HepG2 (cell line): ENCODE results near the gene DOCK3. TPM values are rescaled to one million over a fixed set of nuclear protein-coding genes. Genes with fewer than 3 reads are reported as not detected.

Experiments
- ATAC-seq: fragments of 200-7000 bp; cut with Tn5 transposase; 3 replicates; pipeline ENCODE4 v1.9.1; 2020; ENCODE audit warnings: mild to moderate bottlenecking, moderate library complexity
- BruUV-seq: library from RNA; stranded (reverse); fragments of 400-500 nt; replicated peaks from 2 replicates; lab custom pipeline; 2021; lab: Mats Ljungman, UMichigan
- CTCF ChIA-PET: fragments of 300-600 bp; formaldehyde crosslinking; extraction: SDS; loops from one replicate; lab custom pipeline; 2021; ENCODE audit warnings: low total read pairs, inconsistent platforms, low intra/inter-chr PET ratio; lab: Yijun Ruan, JAX
- POLR2A ChIA-PET: fragments of 350-600 bp; sonication (Branson Sonifier 250); formaldehyde crosslinking; loops from one replicate; lab custom pipeline; 2020; ENCODE audit warnings: antibody characterized with exemption, inconsistent platforms; lab: Yijun Ruan, JAX
- DNase-seq: peaks from one replicate; pipeline ENCODE4 v3.0.0-alpha.2; 2015; ENCODE audit warnings: low spot score
- FAIRE-seq: peaks from 3 replicates; lab custom pipeline; 2011; peaks lifted over from hg19 to GRCh38; lab: Jason Lieb, UNC
- H2AFZ ChIP-seq: one replicate; pipeline ENCODE4 v1.6.1; 2011; ENCODE audit warnings: low read length, inconsistent platforms
- H3K27ac ChIP-seq: fragments of 300-600 bp; 3 replicates; pipeline ENCODE4 v1.8.0; 2011; ENCODE audit warnings: mixed run types, mild to moderate bottlenecking, mixed read lengths, low read length, inconsistent platforms; ENCODE audit not compliant: insufficient read depth; ENCODE audit errors: extremely low read length
- H3K27me3 ChIP-seq, 2 experiments: fragments of 200-600 bp in 1 of 2; 2 replicates in 1 of 2; 3 replicates in 1 of 2; pipeline versions ENCODE4 v1.6.0 to v1.8.0; 2011; ENCODE audit warnings: low read length in 2 of 2, mild to moderate bottlenecking in 2 of 2, moderate library complexity in 2 of 2, inconsistent platforms in 1 of 2; ENCODE audit not compliant: insufficient read depth in 2 of 2, control insufficient read depth in 1 of 2
- H3K36me3 ChIP-seq, 2 experiments: fragments of 200-600 bp in 1 of 2; replicated peaks in 1 of 2; 2 replicates in 1 of 2; 3 replicates in 1 of 2; pipeline versions ENCODE4 v1.5.1 to v1.8.0; 2011; ENCODE audit warnings: low read length in 2 of 2, inconsistent platforms in 1 of 2; ENCODE audit not compliant: insufficient read depth in 2 of 2, control insufficient read depth in 1 of 2
- H3K4me1 ChIP-seq: 2 replicates; pipeline ENCODE4 v1.5.1; 2012; ENCODE audit warnings: low read length, inconsistent platforms; ENCODE audit not compliant: insufficient read depth
- H3K4me2 ChIP-seq: 2 replicates; pipeline ENCODE4 v1.6.0; 2011; ENCODE audit warnings: low read depth, low read length, inconsistent platforms
- H3K4me3 ChIP-seq, 3 experiments: fragments of 200-600 bp in 1 of 3; sonication (generic), shearing (Covaris generic) in 1 of 3; replicated peaks in 1 of 3; 2 replicates each; pipeline ENCODE4 v1.5.1; 2011 to 2016; ENCODE audit warnings: low read length in 3 of 3, inconsistent platforms in 2 of 3, low read depth in 2 of 3, mild to moderate bottlenecking in 2 of 3, control low read depth in 1 of 3, mixed read lengths in 1 of 3; ENCODE audit not compliant: insufficient read depth in 1 of 3
- H3K79me2 ChIP-seq: one replicate; pipeline ENCODE4 v1.6.1; 2011; ENCODE audit warnings: low read length, inconsistent platforms; ENCODE audit not compliant: insufficient read depth
- H3K9ac ChIP-seq: 2 replicates; pipeline ENCODE4 v1.6.0; 2011; ENCODE audit warnings: mild to moderate bottlenecking, low read depth, low read length, inconsistent platforms; ENCODE audit not compliant: insufficient read depth
- H3K9me3 ChIP-seq: 2 replicates; pipeline ENCODE4 v1.5.1; 2012; ENCODE audit warnings: mild to moderate bottlenecking, low read length
- H4K20me1 ChIP-seq: 2 replicates; pipeline ENCODE4 v1.6.0; 2011; ENCODE audit warnings: inconsistent platforms, mild to moderate bottlenecking, low read length, moderate library complexity; ENCODE audit not compliant: insufficient read depth
- KLF6 ChIP-seq: IDR thresholded peaks from 2 replicates; pipeline ENCODE4 v1.8.0; 2016; ENCODE audit warnings: missing biosample characterization, missing genetic modification reagents
- MAF1 ChIP-seq: sonication (generic); formaldehyde crosslinking; IDR thresholded peaks from 2 replicates; pipeline ENCODE4 v1.5.0; 2020; ENCODE audit warnings: missing genetic modification reagents, borderline replicate concordance
- RAD21 ChIP-seq: fragments of 450-650 bp; formaldehyde crosslinking; IDR thresholded peaks from 2 replicates; pipeline ENCODE4 v1.5.0; 2020; ENCODE audit warnings: mild to moderate bottlenecking
- SKIL ChIP-seq: sonication (generic); formaldehyde crosslinking; IDR thresholded peaks from 2 replicates; pipeline ENCODE4 v1.8.0; 2022; ENCODE audit warnings: missing genetic modification reagents, mild to moderate bottlenecking, moderate library complexity, borderline replicate concordance
- SRF ChIP-seq: IDR thresholded peaks from 2 replicates; pipeline ENCODE4 v1.6.1; 2011; ENCODE audit warnings: mild to moderate bottlenecking, low read depth, low read length, moderate library complexity
- SRSF1 ChIP-seq: fragments of 200-400 bp; formaldehyde crosslinking; optimal IDR thresholded peaks from 2 replicates; pipeline ENCODE3; 2017; ENCODE audit warnings: mild to moderate bottlenecking, low read depth, low read length, moderate library complexity
- TFDP1 ChIP-seq: IDR thresholded peaks from 2 replicates; pipeline ENCODE4 v1.6.1; 2016; ENCODE audit warnings: missing compliant biosample characterization, missing genetic modification reagents, borderline replicate concordance
- UBTF ChIP-seq: sonication (generic); formaldehyde crosslinking; IDR thresholded peaks from 2 replicates; pipeline ENCODE4 v1.4.0; 2020; ENCODE audit warnings: mild to moderate bottlenecking, missing genetic modification reagents
- ZNF234 ChIP-seq: sonication (generic); formaldehyde crosslinking; conservative IDR thresholded peaks from 2 replicates; pipeline ENCODE4 v1.5.1; 2020; ENCODE audit warnings: mild to moderate bottlenecking, missing genetic modification reagents
- ZNF329 ChIP-seq: sonication (generic); formaldehyde crosslinking; IDR thresholded peaks from 2 replicates; pipeline ENCODE4 v1.9.0; 2021; ENCODE audit warnings: low read depth, mild to moderate bottlenecking, missing genetic modification reagents
- ZNF337 ChIP-seq: sonication (generic); formaldehyde crosslinking; IDR thresholded peaks from 2 replicates; pipeline ENCODE4 v1.5.1; 2020; ENCODE audit warnings: missing genetic modification reagents, low read depth, mild to moderate bottlenecking, borderline replicate concordance
- ZNF510 ChIP-seq: sonication (generic); formaldehyde crosslinking; IDR thresholded peaks from 2 replicates; pipeline ENCODE4 v1.4.0; 2020; ENCODE audit warnings: low read depth, mild to moderate bottlenecking, missing genetic modification reagents
- ZNF550 ChIP-seq: sonication (generic); formaldehyde crosslinking; IDR thresholded peaks from 2 replicates; pipeline ENCODE4 v1.4.0; 2020; ENCODE audit warnings: mild to moderate bottlenecking, missing genetic modification reagents, borderline replicate concordance
- ZNF597 ChIP-seq: sonication (generic); formaldehyde crosslinking; IDR thresholded peaks from 2 replicates; pipeline ENCODE4 v1.5.0; 2020; ENCODE audit warnings: missing genetic modification reagents
- WGBS: methylation state at CpG from one replicate; pipeline ENCODE4 v1.1.6; 2017; ENCODE audit warnings: low lambda C conversion rate; 5-methylcytosine and 5-hydroxymethylcytosine counted together
- in situ Hi-C: cut with HindIII; loops from 2 replicates; pipeline ENCODE4 v1.10.0; 2017; ENCODE audit warnings: low pct_unique_long_range_greater_than_20kb; ENCODE audit not compliant: extremely low pct_ligation_motif_present
- intact Hi-C: fragments of 100-400 bp; cut with micrococcal nuclease; formaldehyde crosslinking; loops from one replicate; pipeline ENCODE4 v1.10.0; 2022; ENCODE audit not compliant: unreplicated experiment
- polyA plus RNA-seq, 8 experiments: library from polyadenylated mRNA; depleted of rRNA in 3 of 8; stranded (reverse) in 7 of 8; unstranded in 1 of 8; fragments of >200 nt; fragmentation: Illumina TruSeq in 4 of 8; extraction: Trizol in 4 of 8; gene quantifications; 2 replicates each; pipeline versions ENCODE4 v1.2.1 to v1.2.3, GENCODE V29; 2011 to 2016; ENCODE audit warnings: low read depth in 4 of 8, missing spikeins in 1 of 8, mixed read lengths in 1 of 8; ENCODE audit not compliant: insufficient read depth in 1 of 8
- total RNA-seq, 5 experiments: library from RNA; depleted of rRNA; stranded (reverse); fragments of >200 nt; fragmentation: Illumina TruSeq; extraction: Trizol; gene quantifications; 2 replicates each; pipeline ENCODE4 v1.2.3, GENCODE V29; 2016; ENCODE audit warnings: low read depth in 1 of 5

Gene DOCK3
- total and polyA plus RNA-seq, 2 of the 13 experiments (the other 11 are each of a cell fraction or from before 2014, with no cell fraction given) = not detected

GRCh38 chr3:51270559-51270958, 595.8 kb downstream of the DOCK3 start:
- FAIRE-seq (no peak), ATAC-seq (no peak), DNase-seq (no peak)
- Histone ChIP-seq H3K9ac (no peak overlapping the region), H2AFZ (no peak overlapping the region), H3K27ac (no peak overlapping the region), H3K4me3 (no peak overlapping the region), H3K79me2 (no peaks in the 10 kb centered on the region), H3K4me2 (no peak overlapping the region), H4K20me1 (no peaks in the 10 kb centered on the region), H3K9me3 (no peaks in the 10 kb centered on the region), H3K4me1 (no peaks in the 10 kb centered on the region), H3K36me3 (no peaks in the 10 kb centered on the region), H3K27me3 (no peaks in the 10 kb centered on the region)
- TF ChIP-seq SKIL (CRISPR knock-in tag) (no peak), ZNF510 (CRISPR knock-in tag) (no peak), TFDP1 (CRISPR knock-in tag) (no peak), SRSF1 (no peak), ZNF337 (CRISPR knock-in tag) (no peak), ZNF329 (CRISPR knock-in tag) (no peak), ZNF550 (CRISPR knock-in tag) (no peak), MAF1 (CRISPR knock-in tag) (no peak), KLF6 (CRISPR knock-in tag) (no peak), ZNF597 (CRISPR knock-in tag) (no peak), RAD21 (CRISPR knock-in tag) (no peak), ZNF234 (CRISPR knock-in tag) (no peak), SRF (no peak), UBTF (CRISPR knock-in tag) (no peak)
- POLR2A ChIA-PET = no interaction called here
- CTCF ChIA-PET = no interaction called here
- intact Hi-C loops = no loop called here
- in situ Hi-C loops = no loop called here
- no TSS peak for BruUV-seq
- 0% methylated on average over 3 of the region's 3 CpGs for WGBS
